ENCODE data around the gene METTL15.
"Not testable (repeated sequence)": the region's sequence is repeated elsewhere in the genome, so short reads cannot be mapped to it uniquely, and the experiment has no call there.

GRCh38 chr11:28272247-28272646, 164.1 kb downstream of the METTL15 start:
- not testable (repeated sequence) for TF ChIP-seq CTCF, POLR2A (IDR thresholded peaks at IDR 0.05)

All from prostate gland (tissue), 2 donors.